Pancreas (tissue), 10 donors: ENCODE results near the gene TATDN2. TPM values are rescaled to one million over a fixed set of nuclear protein-coding genes. Genes with fewer than 3 reads are reported as not detected.

Experiments used
- ATAC-seq, 4 donors: fragments of 200-7000 bp; cut with Tn5 transposase; one replicate each; pipeline versions ENCODE4 v1.8.0 to v1.9.1; 2020; ENCODE audit warnings: mild to moderate bottlenecking in 4 of 4, moderate library complexity in 4 of 4
- DNase-seq, 6 donors: peaks; one replicate each; pipeline ENCODE4 v3.0.0-alpha.2; 2020
- FAIRE-seq: peaks from 2 replicates; lab custom pipeline; 2012; peaks lifted over from hg19 to GRCh38; lab: Jason Lieb, UNC
- H3K27ac ChIP-seq, 4 donors: fragments of 200-600 bp; sonication (generic); 1 replicate in 3 of 4; 2 replicates in 1 of 4; pipeline versions ENCODE4 v1.5.0 to v1.8.0; 2020
- H3K27me3 ChIP-seq, 4 donors: fragments of 200-600 bp; one replicate each; pipeline ENCODE4 v1.8.0; 2021
- H3K36me3 ChIP-seq, 3 donors: fragments of 200-600 bp; sonication (generic) in 1 of 3; one replicate each; pipeline versions ENCODE4 v1.5.0 to v1.8.0; 2020 to 2021
- H3K4me1 ChIP-seq, 3 donors: fragments of 200-600 bp; one replicate each; pipeline ENCODE4 v1.8.0; 2021
- H3K4me3 ChIP-seq, 4 donors: fragments of 200-600 bp; sonication (generic) in 2 of 4; one replicate each; pipeline versions ENCODE4 v1.5.0 to v1.8.0; 2020 to 2021
- H3K9me3 ChIP-seq, 4 donors: fragments of 200-600 bp; one replicate each; pipeline ENCODE4 v1.8.0; 2021
- CTCF ChIP-seq, 4 donors: fragments of 200-600 bp; sonication (generic) in 3 of 4; IDR thresholded peaks; one replicate each; pipeline versions ENCODE4 v1.5.0 to v1.8.0; 2021; ENCODE audit warnings: antibody characterized with exemption in 4 of 4
- WGBS, 2 donors: extraction: QIAGEN DNeasy Blood & Tissue Kit; methylation state at CpG; one replicate each; pipeline ENCODE4 v1.1.7; 2013; 5-methylcytosine and 5-hydroxymethylcytosine counted together
- intact Hi-C, 3 donors: fragments of 100-400 bp; cut with DNase I; formaldehyde crosslinking; loops; one replicate each; pipeline versions ENCODE4 v1.11.1 to v1.14.2; 2022
- polyA plus RNA-seq, 2 donors: library from polyadenylated mRNA; stranded (reverse); fragments of 200-250 nt; gene quantifications; one replicate each; pipeline ENCODE4 v1.2.3, GENCODE V29; 2013
- total RNA-seq, 6 donors: library from RNA; stranded (reverse); fragmentation: NEBNext Ultra II Directional in 4 of 6; extraction: Animal tissue kit (Norgen Biotek cat#: 25700) in 4 of 6; gene quantifications; one replicate each; pipeline versions ENCODE4 v1.2.1 to v1.2.4, GENCODE V29; 2021 to 2023
- donor health status: healthy with polysubstance abuse.
- donor health status: DM: no; HTN: no; CAD: no; lungs with moderate emphysema.
- donor health status: DM: no; HTN: no; CAD: no.
- donor health status: control.
- donor health status: control.
- donor health status: Bipolar disorder and iron deficiency.
- donor health status: DM: yes; HTN: yes; CAD: no.
- donor health status: DM: no; HTN: no; CAD: no.
- donor health status: DM: no; HTN: no; CAD: no.
- donor health status: DM: yes; HTN: yes; CAD: no.

TATDN2 gene
- total and polyA plus RNA-seq, 8 donors, result 9.2 to 23.1 (median 15.1) TPM

GRCh38 chr3:10229576-10229975 lies 18.7 kb upstream of the TATDN2 start:
- no peaks in the 10 kb centered on the region for H3K27me3 ChIP-seq
- 84 to 85% methylated on average over 7 of the region's 7 CpGs for WGBS, 2 donors
- FAIRE-seq, result no peak
- no peaks in the 10 kb centered on the region for H3K36me3 ChIP-seq
- DNase-seq, result no peak
- H3K4me1 ChIP-seq, result no peaks in the 10 kb centered on the region
- H3K4me3 ChIP-seq, result no peak overlapping the region
- no peak overlapping the region for H3K27ac ChIP-seq
- no peak for TF ChIP-seq CTCF (IDR thresholded peaks at IDR 0.05)
- H3K9me3 ChIP-seq, result no peaks in the 10 kb centered on the region
- no peak for ATAC-seq
- intact Hi-C loops, result loop anchor here in 1 of 3 donors (10.0 kb wide), 1 partner anchor 285 kb away; no protein-coding TSS in a partner anchor

DNA sequence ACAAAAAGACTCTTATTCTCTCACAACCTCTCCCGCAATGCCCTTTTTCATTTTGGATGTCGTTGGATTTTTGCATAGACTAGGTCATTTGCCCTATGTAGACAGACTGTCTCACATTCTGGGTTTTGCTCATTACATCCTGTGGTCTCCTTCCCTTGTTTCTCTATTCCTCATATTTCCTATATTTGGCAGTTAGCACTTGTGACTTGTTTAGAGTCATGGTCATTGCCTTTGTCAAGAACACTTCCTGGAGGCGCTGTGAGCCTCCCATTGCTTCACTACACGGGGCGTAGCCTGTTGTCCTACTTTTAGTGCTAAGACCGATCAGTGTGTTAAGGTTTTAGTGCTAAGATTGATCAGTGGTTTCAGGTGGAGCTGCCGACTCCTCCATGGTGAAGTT lies 16.1 kb upstream of the TATDN2 start:
- H3K4me3 ChIP-seq, result no peak overlapping the region
- TF ChIP-seq CTCF (IDR thresholded peaks at IDR 0.05), result no peak
- no peak overlapping the region for H3K27ac ChIP-seq
- no peak for DNase-seq
- H3K9me3 ChIP-seq, result no peaks in the 10 kb centered on the region
- no peak for FAIRE-seq
- intact Hi-C loops, result no loop called here
- ATAC-seq, result peak in 2 of 4 donors; percentile 59 to 69
- no peaks in the 10 kb centered on the region for H3K36me3 ChIP-seq
- no peaks in the 10 kb centered on the region for H3K4me1 ChIP-seq
- WGBS, 2 donors, result 87 to 89% methylated on average over 7 of the region's 7 CpGs
- no peaks in the 10 kb centered on the region for H3K27me3 ChIP-seq

GRCh38 chr3:10233988-10234387 lies 14.3 kb upstream of the TATDN2 start:
- no peak for DNase-seq
- FAIRE-seq, result no peak
- Histone ChIP-seq H3K4me1 (no peaks in the 10 kb centered on the region), H3K9me3 (no peaks in the 10 kb centered on the region), H3K4me3 (no peak overlapping the region), H3K27ac (no peak overlapping the region), H3K36me3 (no peaks in the 10 kb centered on the region), H3K27me3 (no peaks in the 10 kb centered on the region)
- no peak for ATAC-seq
- intact Hi-C loops, result no loop called here
- WGBS, 2 donors, result 88 to 92% methylated on average over 13 of the region's 13 CpGs
- no peak for TF ChIP-seq CTCF (IDR thresholded peaks at IDR 0.05)

- WGBS, 2 donors, result 93 to 95% methylated on average over 36 of the region's 36 CpGs
- no peaks in the 10 kb centered on the region for H3K36me3 ChIP-seq
- no peaks in the 10 kb centered on the region for H3K4me1 ChIP-seq
- H3K4me3 ChIP-seq, result no peak overlapping the region
- H3K27me3 ChIP-seq, result no peaks in the 10 kb centered on the region
- no peak overlapping the region for H3K27ac ChIP-seq
- no peak for FAIRE-seq
- no peaks in the 10 kb centered on the region for H3K9me3 ChIP-seq
- no peak for ATAC-seq
- DNase-seq, result no peak
- intact Hi-C loops, result no loop called here
- no peak for TF ChIP-seq CTCF (IDR thresholded peaks at IDR 0.05)
Observed at GRCh38 chr3:10234526-10235230, 13.6 kb upstream of the TATDN2 start.

DNA sequence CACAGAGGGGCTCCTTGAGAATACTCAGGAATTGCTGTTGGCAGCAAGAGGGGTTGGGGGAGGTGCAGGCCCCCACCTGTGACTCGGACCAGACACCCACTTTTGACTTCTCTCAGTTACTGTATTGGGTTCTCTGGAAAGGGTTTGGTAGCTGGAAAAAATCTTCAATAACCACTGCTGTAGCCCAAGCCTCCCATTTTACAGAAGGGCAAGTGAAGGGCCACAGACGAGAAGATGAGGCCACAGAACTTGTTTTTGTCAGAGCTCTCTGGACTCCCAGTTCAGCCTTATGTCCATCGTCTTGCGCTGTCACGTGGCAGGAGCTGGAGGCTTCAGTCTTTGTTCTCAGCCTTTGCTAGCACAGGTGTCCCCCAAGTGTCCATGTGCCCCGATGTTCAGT lies 12.7 kb upstream of the TATDN2 start:
- FAIRE-seq (no peak), ATAC-seq (no peak), DNase-seq (no peak)
- Histone ChIP-seq H3K4me3 (no peak overlapping the region), H3K27ac (no peak overlapping the region), H3K36me3 (no peaks in the 10 kb centered on the region), H3K4me1 (no peaks in the 10 kb centered on the region), H3K27me3 (no peaks in the 10 kb centered on the region), H3K9me3 (no peaks in the 10 kb centered on the region)
- WGBS, 2 donors, result 88 to 91% methylated on average over 6 of the region's 6 CpGs
- TF ChIP-seq CTCF (IDR thresholded peaks at IDR 0.05), result no peak
- intact Hi-C loops, result no loop called here
